CD14-positive monocyte (primary cell): Measurements from ENCODE around the gene DNAJC27. TPM values are rescaled to one million over a fixed set of nuclear protein-coding genes. Genes with fewer than 3 reads are reported as not detected.

Experiments
- DNase-seq, 3 donors: peaks; one replicate each; pipeline ENCODE4 v3.0.0-alpha.2; 2011 to 2022
- H2AFZ ChIP-seq: 2 replicates; pipeline ENCODE4 v1.6.0; 2012; ENCODE audit warnings: mild to moderate bottlenecking, low read depth, low read length, inconsistent platforms; ENCODE audit not compliant: insufficient read depth, poor library complexity, severe bottlenecking
- H3K27ac ChIP-seq, 2 donors: 1 replicate in 1 of 2; 2 replicates in 1 of 2; pipeline ENCODE4 v1.5.1; 2012 to 2013; ENCODE audit warnings: low read length in 2 of 2, control low read depth in 1 of 2, inconsistent platforms in 1 of 2, low read depth in 1 of 2, mild to moderate bottlenecking in 1 of 2
- H3K27me3 ChIP-seq, 2 donors: one replicate each; pipeline versions ENCODE4 v1.6.0 to v1.6.1; 2011 to 2013; ENCODE audit warnings: low read length in 2 of 2; ENCODE audit not compliant: control insufficient read depth in 2 of 2, insufficient read depth in 2 of 2
- H3K36me3 ChIP-seq, 2 donors: replicated peaks in 1 of 2; 1 replicate in 1 of 2; 2 replicates in 1 of 2; pipeline versions ENCODE4 v1.5.1 to v1.6.1; 2012 to 2013; ENCODE audit warnings: low read length in 2 of 2, control low read depth in 1 of 2, inconsistent platforms in 1 of 2, mild to moderate bottlenecking in 1 of 2; ENCODE audit not compliant: insufficient read depth in 2 of 2, control insufficient read depth in 1 of 2
- H3K4me1 ChIP-seq, 2 donors: 1 replicate in 1 of 2; 2 replicates in 1 of 2; pipeline versions ENCODE4 v1.5.1 to v1.6.1; 2012 to 2013; ENCODE audit warnings: low read length in 2 of 2, control low read depth in 1 of 2, inconsistent platforms in 1 of 2, mild to moderate bottlenecking in 1 of 2, moderate library complexity in 1 of 2; ENCODE audit not compliant: insufficient read depth in 2 of 2, control insufficient read depth in 1 of 2
- H3K4me2 ChIP-seq: replicated peaks from 2 replicates; pipeline ENCODE3; 2012; ENCODE audit warnings: low read length, moderate library complexity, mild to moderate bottlenecking; ENCODE audit not compliant: poor library complexity, severe bottlenecking; ENCODE audit errors: extremely low read depth
- H3K4me3 ChIP-seq, 3 experiments: fragments of 200-600 bp in 1 of 3; sonication (generic) in 1 of 3; replicated peaks in 1 of 3; 1 replicate in 2 of 3; 2 replicates in 1 of 3; pipeline ENCODE4 v1.5.1; 2011 to 2013; ENCODE audit warnings: low read length in 3 of 3, mild to moderate bottlenecking in 3 of 3, control low read depth in 2 of 3, low read depth in 2 of 3, inconsistent platforms in 1 of 3, moderate library complexity in 1 of 3
- H3K79me2 ChIP-seq: 2 replicates; pipeline ENCODE4 v1.6.0; 2012; ENCODE audit warnings: mild to moderate bottlenecking, control low read depth, inconsistent platforms, low read length, moderate library complexity; ENCODE audit not compliant: insufficient read depth
- H3K9ac ChIP-seq: 2 replicates; pipeline ENCODE4 v1.6.0; 2017; ENCODE audit warnings: low read length, mild to moderate bottlenecking; ENCODE audit not compliant: insufficient read depth, poor library complexity, severe bottlenecking
- H3K9me3 ChIP-seq, 2 donors: replicated peaks in 1 of 2; 1 replicate in 1 of 2; 2 replicates in 1 of 2; pipeline versions ENCODE4 v1.5.1 to v1.6.1; 2012 to 2013; ENCODE audit warnings: low read length in 2 of 2, control low read depth in 1 of 2; ENCODE audit not compliant: control insufficient read depth in 1 of 2, insufficient read depth in 1 of 2
- H4K20me1 ChIP-seq: 2 replicates; pipeline ENCODE4 v1.6.0; 2012; ENCODE audit warnings: mild to moderate bottlenecking, low read length, control low read depth, moderate library complexity; ENCODE audit not compliant: insufficient read depth
- H3K27ac Mint-ChIP-seq, 7 donors: one replicate each; pipeline ENCODE4 v1.8.0; 2020; ENCODE audit warnings: mild to moderate bottlenecking in 7 of 7, mixed read lengths in 7 of 7, moderate library complexity in 6 of 7, inconsistent platforms in 2 of 7
- H3K27me3 Mint-ChIP-seq, 3 donors: one replicate each; pipeline ENCODE4 v1.8.0; 2021 to 2022; ENCODE audit warnings: low read depth in 3 of 3, mild to moderate bottlenecking in 3 of 3, mixed read lengths in 3 of 3, moderate library complexity in 3 of 3, inconsistent platforms in 1 of 3
- H3K36me3 Mint-ChIP-seq, 2 donors: one replicate each; pipeline ENCODE4 v1.8.0; 2020; ENCODE audit warnings: mixed read lengths in 2 of 2, inconsistent platforms in 1 of 2, mild to moderate bottlenecking in 1 of 2
- H3K4me1 Mint-ChIP-seq: one replicate; pipeline ENCODE4 v1.8.0; 2020; ENCODE audit warnings: mild to moderate bottlenecking, mixed read lengths
- H3K4me3 Mint-ChIP-seq, 2 donors: one replicate each; pipeline ENCODE4 v1.8.0; 2020; ENCODE audit warnings: mild to moderate bottlenecking in 2 of 2, mixed read lengths in 2 of 2, moderate library complexity in 1 of 2
- H3K9me3 Mint-ChIP-seq, 7 donors: one replicate each; pipeline ENCODE4 v1.8.0; 2020 to 2022; ENCODE audit warnings: mixed read lengths in 7 of 7, mild to moderate bottlenecking in 6 of 7, moderate library complexity in 6 of 7, inconsistent platforms in 2 of 7
- CTCF ChIP-seq: fragments of 200-600 bp; IDR thresholded peaks from one replicate; pipeline ENCODE4 v1.8.0; 2022; ENCODE audit warnings: antibody characterized with exemption, mild to moderate bottlenecking
- WGBS: methylation state at CpG from one replicate; pipeline ENCODE4 v1.1.5; 2013; ENCODE audit warnings: missing lambda C conversion rate; ENCODE audit not compliant: insufficient coverage; 5-methylcytosine and 5-hydroxymethylcytosine counted together
- intact Hi-C, 2 donors: fragments of 100-400 bp; cut with micrococcal nuclease; formaldehyde crosslinking; loops; one replicate each; pipeline versions ENCODE4 v1.15.0 to v1.15.1; 2023
- polyA plus RNA-seq, 3 donors: library from polyadenylated mRNA; depleted of rRNA in 1 of 3; unstranded in 2 of 3; stranded (reverse) in 1 of 3; fragments of 300-500 nt in 2 of 3; fragments of >200 nt in 1 of 3; fragmentation: Illumina TruSeq in 2 of 3; gene quantifications; 1 replicate in 2 of 3; 2 replicates in 1 of 3; pipeline ENCODE4 v1.2.3, GENCODE V29; 2012 to 2021

The DNAJC27 gene
- polyA plus RNA-seq, 3 donors, result 0.86 to 2.8 (median 2.2) TPM

- H3K4me3 Mint-ChIP-seq, result no peak overlapping the region
- Histone ChIP-seq H2AFZ (no peak overlapping the region), H3K36me3 (no peaks in the 10 kb centered on the region), H3K4me1 (peaks cover 6 to 9% of the 10 kb centered on the region in 2 donors), H3K27me3 (peaks cover 0 to 10% of the 10 kb centered on the region in 2 donors), H3K9me3 (peaks cover 0 to 3% of the 10 kb centered on the region in 2 donors), H3K4me2 (no peak overlapping the region), H3K27ac (no peak overlapping the region), H3K4me3 (no peak overlapping the region), H3K79me2 (no peaks in the 10 kb centered on the region), H4K20me1 (no peaks in the 10 kb centered on the region), H3K9ac (no peak overlapping the region)
- H3K27me3 Mint-ChIP-seq, result peaks cover 5 to 12% (median 5%) of the 10 kb centered on the region in 3 donors
- TF ChIP-seq CTCF, result no peak
- DNase-seq, result no peak
- peaks cover 19% of the 10 kb centered on the region in 2 donors for H3K36me3 Mint-ChIP-seq
- intact Hi-C loops, result no loop called here
- peaks cover 23% of the 10 kb centered on the region for H3K4me1 Mint-ChIP-seq
- H3K27ac Mint-ChIP-seq, result no peak overlapping the region
- WGBS, result 96% methylated on average over 3 of the region's 5 CpGs
- H3K9me3 Mint-ChIP-seq, result peaks cover 5 to 10% (median 7%) of the 10 kb centered on the region in 7 donors
Observed at GRCh38 chr2:24914713-24915112, 57.0 kb downstream of the DNAJC27 start.

- Histone ChIP-seq H3K79me2 (no peaks in the 10 kb centered on the region), H3K9ac (no peak overlapping the region), H3K9me3 (peaks cover 0 to 3% of the 10 kb centered on the region in 2 donors), H3K27me3 (peaks cover 0 to 5% of the 10 kb centered on the region in 2 donors), H3K36me3 (no peaks in the 10 kb centered on the region), H4K20me1 (no peaks in the 10 kb centered on the region), H3K4me1 (peaks cover under 1 to 2% of the 10 kb centered on the region in 2 donors), H3K27ac (no peak overlapping the region), H3K4me2 (no peak overlapping the region), H3K4me3 (no peak overlapping the region), H2AFZ (no peak overlapping the region)
- H3K4me3 Mint-ChIP-seq, result no peak overlapping the region
- WGBS, result 96% methylated on average over 8 of the region's 9 CpGs
- peaks cover 18% of the 10 kb centered on the region for H3K4me1 Mint-ChIP-seq
- peaks cover 5 to 10% (median 7%) of the 10 kb centered on the region in 7 donors for H3K9me3 Mint-ChIP-seq
- H3K27ac Mint-ChIP-seq, result no peak overlapping the region
- peaks cover 1 to 6% (median 2%) of the 10 kb centered on the region in 3 donors for H3K27me3 Mint-ChIP-seq
- no peak for DNase-seq
- intact Hi-C loops, result no loop called here
- TF ChIP-seq CTCF, result no peak
- H3K36me3 Mint-ChIP-seq, result peaks cover 19% of the 10 kb centered on the region in 2 donors
Observed at GRCh38 chr2:24913911-24914310, 57.8 kb downstream of the DNAJC27 start.
